Esophagus squamous epithelium (tissue), 5 donors: ENCODE measurements around the gene GTPBP2. TPM values are rescaled to one million over a fixed set of nuclear protein-coding genes. Genes with fewer than 3 reads are reported as not detected.

ENCODE experiments used
- DNase-seq: peaks from one replicate; lab custom pipeline; 2025; lab: John Stamatoyannopoulos, UW
- H3K27ac ChIP-seq, 4 donors: fragments of 200-600 bp; sonication (generic); one replicate each; pipeline ENCODE4 v1.5.1; 2016 to 2019; ENCODE audit warnings: mild to moderate bottlenecking in 1 of 4
- H3K27me3 ChIP-seq, 4 donors: fragments of 200-600 bp; sonication (generic); 1 replicate in 3 of 4; 2 replicates in 1 of 4; pipeline versions ENCODE4 v1.5.1 to v1.6.0; 2017 to 2021; ENCODE audit warnings: antibody characterized with exemption in 1 of 4
- H3K36me3 ChIP-seq, 3 donors: fragments of 200-600 bp; sonication (generic); one replicate each; pipeline ENCODE4 v1.5.1; 2016 to 2019
- H3K4me1 ChIP-seq, 3 donors: fragments of 200-600 bp; sonication (generic); one replicate each; pipeline ENCODE4 v1.5.1; 2017 to 2019
- H3K4me3 ChIP-seq, 4 donors: fragments of 200-600 bp; sonication (generic); 1 replicate in 3 of 4; 2 replicates in 1 of 4; pipeline ENCODE4 v1.5.1; 2016 to 2019; ENCODE audit warnings: mild to moderate bottlenecking in 2 of 4, moderate library complexity in 1 of 4
- H3K9me3 ChIP-seq, 3 donors: fragments of 200-600 bp; sonication (generic); one replicate each; pipeline ENCODE4 v1.5.1; 2016 to 2019
- CTCF ChIP-seq, 6 experiments: fragments of 450-650 bp in 4 of 6; fragments of 200-600 bp in 2 of 6; sonication (generic) in 2 of 6; IDR thresholded peaks; one replicate each; pipeline ENCODE4 v1.5.1; 2016 to 2019; ENCODE audit warnings: antibody characterized with exemption in 6 of 6, mild to moderate bottlenecking in 4 of 6, moderate library complexity in 4 of 6
- POLR2A ChIP-seq, 4 donors: fragments of 450-650 bp; IDR thresholded peaks; one replicate each; pipeline ENCODE4 v1.6.1; 2017; ENCODE audit warnings: antibody characterized with exemption in 4 of 4, mild to moderate bottlenecking in 4 of 4, moderate library complexity in 3 of 4
- WGBS, 2 donors: methylation state at CpG; one replicate each; pipeline ENCODE4 v1.1.5; 2018; 5-methylcytosine and 5-hydroxymethylcytosine counted together
- intact Hi-C: fragments of 100-400 bp; cut with DNase I; formaldehyde crosslinking; loops from one replicate; pipeline ENCODE4 v1.15.0; 2022
- total RNA-seq, 4 donors: library from RNA; depleted of rRNA; stranded (reverse); fragments of >200 nt; gene quantifications; one replicate each; pipeline ENCODE4 v1.1.0, GENCODE V29; 2016
- donor health status: DM: yes; HTN: yes; CAD: no.

The GTPBP2 gene
- total RNA-seq, 4 donors from 2014 or later = 24.3 to 52.4 (median 48.6) TPM

GRCh38 chr6:43575105-43575771 lies 53.8 kb downstream of the GTPBP2 start:
- peaks cover 7 to 58% (median 16%) of the 10 kb centered on the region in 3 donors for H3K4me1 ChIP-seq
- H3K4me3 ChIP-seq = peak overlapping the region; percentile 60 to 96 (median 84)
- DNase-seq = no peak
- no peaks in the 10 kb centered on the region for H3K9me3 ChIP-seq
- intact Hi-C loops = no loop called here
- no peaks in the 10 kb centered on the region for H3K27me3 ChIP-seq
- no peak for TF ChIP-seq CTCF (IDR thresholded peaks at IDR 0.05)
- H3K36me3 ChIP-seq = peaks cover 0 to 32% (median 0%) of the 10 kb centered on the region in 3 donors
- peak overlapping the region; percentile 77 to 90 (median 84) for H3K27ac ChIP-seq
- WGBS, 2 donors = 0 to 1% methylated on average over 31 to 35 of the region's 38 CpGs

DNA sequence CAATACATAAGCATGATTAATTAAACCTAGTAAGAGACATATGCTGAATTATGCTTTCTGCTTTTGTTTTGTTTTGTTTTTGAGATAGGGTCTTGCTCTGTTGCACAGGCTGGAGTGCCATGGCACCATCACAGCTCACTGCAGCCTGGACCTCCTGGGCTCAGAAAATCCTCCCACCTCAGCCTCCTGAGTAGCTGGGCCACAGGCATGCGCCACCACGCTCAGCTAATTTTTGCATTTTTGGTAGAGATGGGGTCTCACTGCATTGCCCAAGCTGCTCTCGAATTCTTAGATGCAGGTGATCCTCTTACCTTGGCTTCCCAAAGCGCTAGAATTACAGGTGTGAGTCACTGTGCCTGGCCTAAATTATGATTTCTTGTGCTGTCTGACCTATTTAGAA lies 57.0 kb downstream of the GTPBP2 start:
- no peak for TF ChIP-seq CTCF (IDR thresholded peaks at IDR 0.05)
- TF ChIP-seq POLR2A (IDR thresholded peaks at IDR 0.05) = no peak
- WGBS, 2 donors = 90 to 98% methylated on average over 3 to 4 of the region's 4 CpGs
- no peak overlapping the region for H3K4me3 ChIP-seq
- H3K9me3 ChIP-seq = no peaks in the 10 kb centered on the region
- peaks cover 4 to 64% (median 7%) of the 10 kb centered on the region in 3 donors for H3K36me3 ChIP-seq
- H3K27me3 ChIP-seq = no peaks in the 10 kb centered on the region
- no peak overlapping the region for H3K27ac ChIP-seq
- peaks cover 0 to 35% (median 4%) of the 10 kb centered on the region in 3 donors for H3K4me1 ChIP-seq
- intact Hi-C loops = no loop called here
- no peak for DNase-seq

- peaks cover 4 to 75% (median 7%) of the 10 kb centered on the region in 3 donors for H3K36me3 ChIP-seq
- peaks cover 0 to 26% (median 0%) of the 10 kb centered on the region in 3 donors for H3K4me1 ChIP-seq
- no peaks in the 10 kb centered on the region for H3K9me3 ChIP-seq
- DNase-seq = no peak
- TF ChIP-seq POLR2A (IDR thresholded peaks at IDR 0.05) (no peak), CTCF (IDR thresholded peaks at IDR 0.05) (no peak)
- no peak overlapping the region for H3K4me3 ChIP-seq
- WGBS, 2 donors = 59 to 69% methylated on average over 5 of the region's 5 CpGs
- H3K27me3 ChIP-seq = no peaks in the 10 kb centered on the region
- intact Hi-C loops = no loop called here
- H3K27ac ChIP-seq = peak overlapping the region in 3 of 4 donors; percentile 12 to 52 (median 23)
Observed at GRCh38 chr6:43570876-43571441, 58.1 kb downstream of the GTPBP2 start.

Other genes with a start within 250 kb of the GTPBP2 start
- gene ABCC10, start 201.7 kb downstream of the GTPBP2 start, total RNA-seq = 10 to 100 TPM; 10.8 to 23.9 (median 19.3) TPM
- gene DLK2, start 173.7 kb downstream of the GTPBP2 start, total RNA-seq = 10 to 100 TPM in 2 of 4 donors, 1 to 10 TPM in 2; 8.3 to 24.8 (median 12.6) TPM
- gene TJAP1, start 151.7 kb downstream of the GTPBP2 start, total RNA-seq = 10 to 100 TPM in 3 of 4 donors, 1 to 10 TPM in 1; 9.5 to 20.2 (median 10.9) TPM
- under 1 TPM in 3 of 4 donors, not detected in 1; 0.38 to 0.83 (median 0.64) TPM for gene LRRC73, start 118.9 kb downstream of the GTPBP2 start, total RNA-seq
- gene YIPF3, start 112.3 kb downstream of the GTPBP2 start, total RNA-seq = 10 to 100 TPM; 50.5 to 73.5 (median 71.8) TPM
- 10 to 100 TPM; 14.7 to 34.3 (median 25.9) TPM for gene POLR1C, start 112.2 kb downstream of the GTPBP2 start, total RNA-seq
- 10 to 100 TPM; 17.6 to 34.9 (median 26.5) TPM for gene XPO5, start 53.2 kb downstream of the GTPBP2 start, total RNA-seq
- 10 to 100 TPM in 3 of 4 donors, 1 to 10 TPM in 1; 5.3 to 14.8 (median 12.4) TPM for gene POLH, start 53.1 kb downstream of the GTPBP2 start, total RNA-seq
- gene MAD2L1BP, start 6.6 kb upstream of the GTPBP2 start, total RNA-seq = 10 to 100 TPM; 14.4 to 31.9 (median 22.7) TPM
- gene RSPH9, start 15.8 kb upstream of the GTPBP2 start, total RNA-seq = under 1 TPM in 2 of 4 donors, not detected in 2; 0.15 to 0.38 TPM
- 10 to 100 TPM; 43.7 to 57.4 (median 51.4) TPM for gene MRPS18A, start 58.5 kb upstream of the GTPBP2 start, total RNA-seq
- gene VEGFA, start 140.9 kb upstream of the GTPBP2 start, total RNA-seq = 100 to 1,000 TPM in 2 of 4 donors, 10 to 100 TPM in 2; 28.0 to 107 (median 80.8) TPM